GM23338 (cell line): ENCODE data around the gene MYH7. TPM values are rescaled to one million over a fixed set of nuclear protein-coding genes. Genes with fewer than 3 reads are reported as not detected.
A peak's percentile ranks its signal among the peaks of the same experiment; 100 is the strongest.

ENCODE experiments used
- ATAC-seq: fragments of 200-7000 bp; cut with Tn5 transposase; 3 replicates; pipeline ENCODE4 v1.9.1; 2020
- DNase-seq: peaks from one replicate; pipeline ENCODE4 v3.0.0-alpha.2; 2015; ENCODE audit warnings: low spot score
- H2AFZ ChIP-seq: fragments of 200-600 bp; sonication (generic); 2 replicates; pipeline ENCODE4 v1.8.0; 2016; ENCODE audit warnings: antibody characterized with exemption, mild to moderate bottlenecking, moderate library complexity
- H3F3A ChIP-seq: fragments of 200-600 bp; sonication (generic); replicated peaks from 2 replicates; pipeline ENCODE4 v1.8.0; 2017; ENCODE audit warnings: antibody characterized with exemption, mixed run types, low read depth
- H3K27ac ChIP-seq: fragments of 200-600 bp; sonication (generic); 2 replicates; pipeline ENCODE4 v1.6.1; 2016; ENCODE audit warnings: low read depth
- H3K27me3 ChIP-seq: fragments of 200-600 bp; sonication (generic); 2 replicates; pipeline ENCODE4 v1.8.0; 2016; ENCODE audit warnings: mild to moderate bottlenecking, mixed run types, moderate library complexity; ENCODE audit not compliant: insufficient read depth
- H3K36me3 ChIP-seq: fragments of 200-600 bp; sonication (generic); 2 replicates; pipeline ENCODE4 v1.8.0; 2016; ENCODE audit warnings: mild to moderate bottlenecking; ENCODE audit not compliant: insufficient read depth
- H3K4me1 ChIP-seq: fragments of 200-600 bp; sonication (generic); 2 replicates; pipeline ENCODE4 v1.8.0; 2016; ENCODE audit warnings: mild to moderate bottlenecking, moderate library complexity; ENCODE audit not compliant: insufficient read depth
- H3K4me2 ChIP-seq: fragments of 200-600 bp; sonication (generic); 2 replicates; pipeline ENCODE4 v1.7.1; 2017; ENCODE audit warnings: mixed run types
- H3K4me3 ChIP-seq: fragments of 200-600 bp; sonication (generic); 2 replicates; pipeline ENCODE4 v1.6.1; 2016; ENCODE audit warnings: mixed run types
- H3K79me2 ChIP-seq: fragments of 200-600 bp; sonication (generic); replicated peaks from 2 replicates; pipeline ENCODE4 v1.8.0; 2017; ENCODE audit warnings: mild to moderate bottlenecking; ENCODE audit not compliant: insufficient read depth
- H3K9me2 ChIP-seq: fragments of 200-600 bp; sonication (generic); 2 replicates; pipeline ENCODE4 v1.8.0; 2017; ENCODE audit not compliant: insufficient read depth
- H4K20me1 ChIP-seq: fragments of 200-600 bp; sonication (generic); replicated peaks from 2 replicates; pipeline ENCODE4 v1.8.0; 2017; ENCODE audit warnings: mild to moderate bottlenecking; ENCODE audit not compliant: insufficient read depth
- H3K27ac Mint-ChIP-seq: 2 replicates; pipeline ENCODE4 v1.8.0; 2020; ENCODE audit warnings: inconsistent platforms, mild to moderate bottlenecking, moderate library complexity, mixed read lengths
- H3K27me3 Mint-ChIP-seq: 3 replicates; pipeline ENCODE4 v1.8.0; 2022; ENCODE audit warnings: low read depth, mild to moderate bottlenecking, moderate library complexity, mixed read lengths, inconsistent platforms; ENCODE audit not compliant: insufficient read depth, poor library complexity
- H3K36me3 Mint-ChIP-seq: 3 replicates; pipeline ENCODE4 v1.8.0; 2021; ENCODE audit warnings: low read depth, mild to moderate bottlenecking, inconsistent platforms, moderate library complexity, mixed read lengths
- H3K4me1 Mint-ChIP-seq: 3 replicates; pipeline ENCODE4 v1.8.0; 2020; ENCODE audit warnings: mild to moderate bottlenecking, inconsistent platforms, mixed read lengths
- H3K4me3 Mint-ChIP-seq: 3 replicates; pipeline ENCODE4 v1.8.0; 2021; ENCODE audit warnings: moderate library complexity, mild to moderate bottlenecking, inconsistent platforms, mixed read lengths
- H3K9me3 Mint-ChIP-seq: 3 replicates; pipeline ENCODE4 v1.8.0; 2020; ENCODE audit warnings: moderate library complexity, mild to moderate bottlenecking, inconsistent platforms, mixed read lengths
- CREB1 ChIP-seq: fragments of 250-450 bp; sonication (Bioruptor Pico); IDR thresholded peaks from 2 replicates; pipeline ENCODE4 v1.5.0; 2020; ENCODE audit warnings: low read depth, mild to moderate bottlenecking, moderate library complexity
- EZH2 ChIP-seq: fragments of 200-600 bp; sonication (generic); IDR thresholded peaks from one replicate; pipeline ENCODE4 v1.8.0; 2017; ENCODE audit warnings: antibody characterized with exemption, mild to moderate bottlenecking, low read depth; ENCODE audit not compliant: unreplicated experiment
- polyA plus RNA-seq: library from polyadenylated mRNA; unstranded; fragments of >200 nt; fragmentation: Nextera tagmentation; extraction: Ambion mirVana; gene quantifications from 2 replicates; pipeline ENCODE4 v1.2.1, GENCODE V29; 2016
- total RNA-seq: library from RNA; depleted of rRNA; stranded (reverse); fragments of >200 nt; shearing (Covaris generic); gene quantifications from 2 replicates; pipeline ENCODE4 v1.2.3, GENCODE V29; 2014
- TF ChIP-seq, protein P1 (sequence below): IDR thresholded peaks from one replicate; pipeline ENCODE4 v1.6.1; 2018; ENCODE audit warnings: antibody characterized with exemption; ENCODE audit not compliant: unreplicated experiment
- TF ChIP-seq, protein P2 (sequence below), 2 experiments: fragments of 200-600 bp in 1 of 2; sonication (generic) in 1 of 2; conservative IDR thresholded peaks; 2 replicates each; pipeline versions ENCODE4 v1.5.1 to v1.6.1; 2016 to 2017; ENCODE audit warnings: antibody characterized with exemption in 2 of 2, low read depth in 2 of 2, mild to moderate bottlenecking in 2 of 2, moderate library complexity in 1 of 2

Gene MYH7
- total and polyA plus RNA-seq, 2 experiments from 2014 or later: not detected

DNA sequence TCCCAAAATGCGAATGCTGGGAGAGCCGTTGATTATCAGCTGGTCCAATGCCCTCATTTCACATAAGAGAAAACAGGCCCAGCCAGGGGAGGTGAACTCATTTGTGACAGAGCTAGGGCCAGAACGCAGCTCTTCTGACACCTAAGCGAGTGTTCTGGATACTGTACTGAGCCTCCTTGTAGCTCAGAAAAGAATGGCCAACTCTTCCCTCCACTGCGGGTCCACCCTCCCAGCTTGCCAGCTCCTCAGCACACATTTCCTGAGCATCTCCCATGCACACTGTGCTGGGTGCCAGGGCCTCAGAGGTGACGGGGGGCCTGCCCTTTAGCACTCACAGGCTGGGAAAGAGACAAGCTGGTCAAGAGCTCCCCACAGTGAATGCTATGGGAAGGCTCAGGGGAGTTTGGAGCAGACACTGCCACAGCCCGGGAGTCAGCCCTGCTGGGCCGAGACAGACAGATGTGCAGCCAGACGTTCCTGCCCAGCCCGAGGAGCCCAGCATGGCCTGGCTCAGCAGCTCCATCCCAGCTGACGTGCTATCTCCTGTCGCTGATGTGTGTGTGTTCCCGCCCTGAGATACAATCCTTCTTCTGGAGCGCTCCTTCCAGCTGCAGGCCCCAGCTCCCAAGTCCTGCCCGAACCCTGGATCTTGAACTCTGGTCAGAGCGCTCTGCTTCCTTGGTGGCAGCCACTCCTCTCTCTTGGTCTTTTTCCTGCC is 55.1 kb downstream of the MYH7 start (continued):
- TF ChIP-seq, protein P1, sequence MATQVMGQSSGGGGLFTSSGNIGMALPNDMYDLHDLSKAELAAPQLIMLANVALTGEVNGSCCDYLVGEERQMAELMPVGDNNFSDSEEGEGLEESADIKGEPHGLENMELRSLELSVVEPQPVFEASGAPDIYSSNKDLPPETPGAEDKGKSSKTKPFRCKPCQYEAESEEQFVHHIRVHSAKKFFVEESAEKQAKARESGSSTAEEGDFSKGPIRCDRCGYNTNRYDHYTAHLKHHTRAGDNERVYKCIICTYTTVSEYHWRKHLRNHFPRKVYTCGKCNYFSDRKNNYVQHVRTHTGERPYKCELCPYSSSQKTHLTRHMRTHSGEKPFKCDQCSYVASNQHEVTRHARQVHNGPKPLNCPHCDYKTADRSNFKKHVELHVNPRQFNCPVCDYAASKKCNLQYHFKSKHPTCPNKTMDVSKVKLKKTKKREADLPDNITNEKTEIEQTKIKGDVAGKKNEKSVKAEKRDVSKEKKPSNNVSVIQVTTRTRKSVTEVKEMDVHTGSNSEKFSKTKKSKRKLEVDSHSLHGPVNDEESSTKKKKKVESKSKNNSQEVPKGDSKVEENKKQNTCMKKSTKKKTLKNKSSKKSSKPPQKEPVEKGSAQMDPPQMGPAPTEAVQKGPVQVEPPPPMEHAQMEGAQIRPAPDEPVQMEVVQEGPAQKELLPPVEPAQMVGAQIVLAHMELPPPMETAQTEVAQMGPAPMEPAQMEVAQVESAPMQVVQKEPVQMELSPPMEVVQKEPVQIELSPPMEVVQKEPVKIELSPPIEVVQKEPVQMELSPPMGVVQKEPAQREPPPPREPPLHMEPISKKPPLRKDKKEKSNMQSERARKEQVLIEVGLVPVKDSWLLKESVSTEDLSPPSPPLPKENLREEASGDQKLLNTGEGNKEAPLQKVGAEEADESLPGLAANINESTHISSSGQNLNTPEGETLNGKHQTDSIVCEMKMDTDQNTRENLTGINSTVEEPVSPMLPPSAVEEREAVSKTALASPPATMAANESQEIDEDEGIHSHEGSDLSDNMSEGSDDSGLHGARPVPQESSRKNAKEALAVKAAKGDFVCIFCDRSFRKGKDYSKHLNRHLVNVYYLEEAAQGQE: no peak
- no peak for TF ChIP-seq CREB1 (CRISPR knock-in tag)

DNA sequence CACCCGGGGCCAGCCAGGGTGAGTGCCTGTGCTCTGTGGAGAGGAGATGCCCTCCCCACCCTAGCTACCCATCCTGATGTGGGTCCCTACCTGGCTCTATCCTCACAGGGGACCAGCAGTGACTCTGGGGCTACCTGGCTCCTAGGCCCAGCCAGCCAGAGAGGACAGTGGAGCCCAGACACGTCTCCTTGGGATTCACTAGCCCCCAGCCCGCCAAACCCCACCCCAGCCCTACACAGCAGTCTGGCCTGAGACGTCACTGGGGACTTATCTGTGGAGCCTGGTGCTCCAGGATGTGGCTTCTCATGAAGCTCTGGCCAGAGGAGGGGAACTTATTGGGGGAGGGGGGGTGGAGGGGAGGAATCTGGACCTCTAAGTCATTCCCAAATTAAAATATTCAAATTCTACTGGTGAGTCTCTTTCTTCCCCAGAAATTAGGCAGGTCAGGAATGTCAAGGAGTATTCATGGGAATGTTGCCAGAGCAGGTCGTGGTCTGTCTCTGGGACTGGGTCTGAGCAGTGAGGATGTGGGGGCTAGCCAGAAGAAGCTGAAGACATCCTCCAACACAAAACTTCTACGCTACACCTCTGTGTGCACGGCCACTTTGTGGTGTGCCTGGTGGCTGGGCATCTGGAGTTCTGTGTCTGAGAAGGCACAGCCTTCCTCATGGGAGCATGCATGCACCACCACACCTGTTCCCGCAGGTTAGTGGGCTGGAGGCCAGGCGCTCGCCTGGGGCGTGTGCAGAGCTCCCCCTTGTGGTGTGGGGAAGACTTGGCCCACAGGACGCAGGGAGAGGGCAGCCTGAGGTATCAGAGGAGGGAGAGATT is 55.9 kb downstream of the MYH7 start:
- no peaks in the 10 kb centered on the region for H3K9me2 ChIP-seq
- H3K36me3 Mint-ChIP-seq: no peaks in the 10 kb centered on the region
- H3K4me1 Mint-ChIP-seq: peaks cover 19% of the 10 kb centered on the region
- peaks cover 31% of the 10 kb centered on the region; the same call in 1 of the 2 replicates for H3K27me3 ChIP-seq
- H2AFZ ChIP-seq: no peak overlapping the region
- ATAC-seq (peak; percentile 81), DNase-seq (peak; percentile 75)
- H3K79me2 ChIP-seq: no peaks in the 10 kb centered on the region
- no peaks in the 10 kb centered on the region for H3K36me3 ChIP-seq
- no peaks in the 10 kb centered on the region; the same call in 1 of the 2 replicates for H4K20me1 ChIP-seq
- no peaks in the 10 kb centered on the region; the same call in 2 of the 3 replicates for H3K9me3 Mint-ChIP-seq
- H3K27ac Mint-ChIP-seq: no peak overlapping the region
- peaks cover 9% of the 10 kb centered on the region; the same call in 1 of the 2 replicates for H3K4me1 ChIP-seq
- H3K4me2 ChIP-seq: no peak overlapping the region
- H3K27me3 Mint-ChIP-seq: peaks cover 25% of the 10 kb centered on the region
- no peak overlapping the region for H3K27ac ChIP-seq
- no peak overlapping the region for H3K4me3 Mint-ChIP-seq
- no peak for TF ChIP-seq EZH2
- TF ChIP-seq, protein P2, sequence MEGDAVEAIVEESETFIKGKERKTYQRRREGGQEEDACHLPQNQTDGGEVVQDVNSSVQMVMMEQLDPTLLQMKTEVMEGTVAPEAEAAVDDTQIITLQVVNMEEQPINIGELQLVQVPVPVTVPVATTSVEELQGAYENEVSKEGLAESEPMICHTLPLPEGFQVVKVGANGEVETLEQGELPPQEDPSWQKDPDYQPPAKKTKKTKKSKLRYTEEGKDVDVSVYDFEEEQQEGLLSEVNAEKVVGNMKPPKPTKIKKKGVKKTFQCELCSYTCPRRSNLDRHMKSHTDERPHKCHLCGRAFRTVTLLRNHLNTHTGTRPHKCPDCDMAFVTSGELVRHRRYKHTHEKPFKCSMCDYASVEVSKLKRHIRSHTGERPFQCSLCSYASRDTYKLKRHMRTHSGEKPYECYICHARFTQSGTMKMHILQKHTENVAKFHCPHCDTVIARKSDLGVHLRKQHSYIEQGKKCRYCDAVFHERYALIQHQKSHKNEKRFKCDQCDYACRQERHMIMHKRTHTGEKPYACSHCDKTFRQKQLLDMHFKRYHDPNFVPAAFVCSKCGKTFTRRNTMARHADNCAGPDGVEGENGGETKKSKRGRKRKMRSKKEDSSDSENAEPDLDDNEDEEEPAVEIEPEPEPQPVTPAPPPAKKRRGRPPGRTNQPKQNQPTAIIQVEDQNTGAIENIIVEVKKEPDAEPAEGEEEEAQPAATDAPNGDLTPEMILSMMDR (conservative IDR thresholded peaks at IDR 0.05; ENCODE audit: low read depth in 2 of 2): peak; percentile 95 to 98
- no peaks in the 10 kb centered on the region for H3F3A ChIP-seq
- H3K4me3 ChIP-seq: no peak overlapping the region
